HG03064 (cell line): ENCODE data around the gene EVPL.
"Not testable (repeated sequence)": the region's sequence is repeated elsewhere in the genome, so short reads cannot be mapped to it uniquely, and the experiment has no call there.

ENCODE experiments used
- ATAC-seq: cut with Tn5 transposase; IDR thresholded peaks from one replicate; pipeline ENCODE4 v1.9.1; 2021; ENCODE audit warnings: low read depth; ENCODE audit not compliant: unreplicated experiment

The EVPL gene

DNA sequence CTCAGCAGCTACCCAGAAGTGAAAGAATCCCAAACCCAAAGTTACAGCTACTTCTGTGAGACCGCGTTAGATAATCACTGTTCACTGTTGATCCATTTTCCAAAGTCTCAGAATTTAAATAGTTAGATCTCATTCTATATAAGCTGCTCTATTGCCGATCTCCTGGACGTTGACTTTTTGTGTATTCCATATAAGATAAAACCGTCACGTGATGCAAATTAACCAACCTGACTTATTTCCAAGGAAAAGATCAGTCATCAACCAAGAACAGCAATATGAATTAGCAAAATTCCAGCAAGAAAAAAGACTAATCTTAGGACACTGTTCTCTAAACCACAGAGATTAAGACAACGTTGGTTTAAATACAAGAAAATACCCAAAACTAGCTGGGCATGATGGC is 56.5 kb downstream of the EVPL start:
- ATAC-seq: no peak

DNA sequence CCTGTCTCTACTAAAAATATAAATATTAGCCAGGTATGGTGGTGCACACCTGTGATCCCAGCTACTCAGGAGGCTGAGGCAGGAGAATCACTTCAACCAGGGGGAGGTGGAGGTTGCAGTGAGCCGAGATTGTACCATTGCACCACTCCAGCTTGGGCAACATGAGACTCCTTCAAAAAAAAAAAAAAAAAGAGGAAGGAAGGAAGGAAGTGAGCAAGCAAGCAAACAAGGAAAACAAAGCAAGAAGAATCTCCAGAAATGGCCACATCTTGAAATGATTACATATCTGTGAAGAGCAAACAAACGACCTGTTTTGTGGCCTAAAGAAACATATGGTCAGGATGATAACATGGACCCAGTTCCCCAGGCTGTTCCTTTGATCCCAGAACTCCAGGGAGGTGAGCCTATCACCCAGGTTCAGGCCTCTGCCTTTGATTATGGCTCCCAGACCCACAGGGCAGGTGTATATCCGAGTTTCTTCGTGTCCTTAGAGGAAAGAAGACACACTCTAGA is 57.0 kb downstream of the EVPL start:
- ATAC-seq: no peak

DNA sequence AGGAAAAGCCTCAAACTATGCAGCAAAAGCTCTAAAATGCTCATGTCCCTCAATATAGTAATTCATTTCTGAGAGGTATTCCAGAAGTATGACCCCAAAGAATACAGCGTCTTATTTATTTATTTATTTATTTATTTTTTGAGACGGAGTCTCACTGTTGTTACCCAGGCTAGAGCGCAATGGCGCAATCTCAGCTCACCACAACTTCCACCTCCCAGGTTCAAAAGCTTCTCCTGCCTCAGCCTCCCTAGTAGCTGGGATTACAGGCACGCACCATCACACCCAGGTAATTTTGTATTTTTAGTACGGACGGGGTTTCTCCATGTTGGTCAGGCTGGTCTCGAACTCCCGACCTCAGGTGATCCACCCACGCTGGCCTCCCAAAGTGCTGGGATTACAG is 58.1 kb downstream of the EVPL start:
- not testable (repeated sequence) for ATAC-seq

GRCh38 chr17:75965468-75965867 is 61.6 kb downstream of the EVPL start:
- no peak for ATAC-seq

- no peak for ATAC-seq
These were observed 67.1 kb downstream of the EVPL start for GRCh38 chr17:75959839-75960511.

- ATAC-seq: no peak
These were observed 67.9 kb downstream of the EVPL start for GRCh38 chr17:75959051-75959838.
